Stimulated activated CD4-positive, alpha-beta T cell treated with anti-CD3 and anti-CD28 coated beads, Interleukin-4, amount 100 ng/mL, for 1 hour (primary cell): ENCODE measurements around the gene CPAMD8.
"Not testable (repeated sequence)": the region's sequence is repeated elsewhere in the genome, so short reads cannot be mapped to it uniquely, and the experiment has no call there.

ENCODE experiments used
- DNase-seq: peaks from one replicate; pipeline ENCODE4 v3.0.0-alpha.2; 2020

CPAMD8 gene

GRCh38 chr19:17037966-17038500 is 11.4 kb upstream of the CPAMD8 start:
- no peak for DNase-seq

- DNase-seq: no peak
These were observed 10.6 kb upstream of the CPAMD8 start for GRCh38 chr19:17037184-17037583.

- no peak for DNase-seq
These were observed 10.0 kb upstream of the CPAMD8 start for GRCh38 chr19:17036640-17037039.

GRCh38 chr19:17035842-17036424 is 9.3 kb upstream of the CPAMD8 start:
- DNase-seq: no peak

- no peak for DNase-seq
These were observed 5.1 kb upstream of the CPAMD8 start for GRCh38 chr19:17031741-17032140.

GRCh38 chr19:17027535-17027975 is 945 bp upstream of the CPAMD8 start:
- DNase-seq: no peak

GRCh38 chr19:17025991-17026658 is 485 bp downstream of the CPAMD8 start:
- no peak for DNase-seq

GRCh38 chr19:17025361-17025760 is 1.2 kb downstream of the CPAMD8 start:
- no peak for DNase-seq

GRCh38 chr19:17024941-17025340 is 1.7 kb downstream of the CPAMD8 start:
- not testable (repeated sequence) for DNase-seq

GRCh38 chr19:17023805-17024204 is 2.8 kb downstream of the CPAMD8 start:
- DNase-seq: no peak

GRCh38 chr19:17022738-17023137 is 3.9 kb downstream of the CPAMD8 start:
- DNase-seq: no peak

- DNase-seq: no peak
These were observed 4.6 kb downstream of the CPAMD8 start for GRCh38 chr19:17021793-17022590.

- DNase-seq: no peak
These were observed 5.3 kb downstream of the CPAMD8 start for GRCh38 chr19:17021328-17021727.

GRCh38 chr19:17020823-17021222 is 5.8 kb downstream of the CPAMD8 start:
- DNase-seq: no peak

GRCh38 chr19:17020385-17020784 is 6.2 kb downstream of the CPAMD8 start:
- no peak for DNase-seq

- not testable (repeated sequence) for DNase-seq
These were observed 12.3 kb downstream of the CPAMD8 start for GRCh38 chr19:17014212-17014861.

- no peak for DNase-seq
These were observed 15.1 kb downstream of the CPAMD8 start for GRCh38 chr19:17011485-17011884.

- DNase-seq: no peak
These were observed 20.0 kb downstream of the CPAMD8 start for GRCh38 chr19:17006579-17006978.

GRCh38 chr19:17005000-17005399 is 21.6 kb downstream of the CPAMD8 start:
- DNase-seq: no peak

- DNase-seq: no peak
These were observed 22.2 kb downstream of the CPAMD8 start for GRCh38 chr19:17004386-17004785.

- DNase-seq: no peak
These were observed 24.2 kb downstream of the CPAMD8 start for GRCh38 chr19:17002455-17002854.

- DNase-seq: peak; percentile 41
These were observed 24.9 kb downstream of the CPAMD8 start for GRCh38 chr19:17001603-17002183.
